HG03439 (cell line): ENCODE data around the gene NTN5.

ENCODE experiments used
- ATAC-seq: cut with Tn5 transposase; IDR thresholded peaks from one replicate; pipeline ENCODE4 v1.9.1; 2021; ENCODE audit warnings: mild to moderate bottlenecking, moderate library complexity; ENCODE audit not compliant: unreplicated experiment

Gene NTN5

DNA sequence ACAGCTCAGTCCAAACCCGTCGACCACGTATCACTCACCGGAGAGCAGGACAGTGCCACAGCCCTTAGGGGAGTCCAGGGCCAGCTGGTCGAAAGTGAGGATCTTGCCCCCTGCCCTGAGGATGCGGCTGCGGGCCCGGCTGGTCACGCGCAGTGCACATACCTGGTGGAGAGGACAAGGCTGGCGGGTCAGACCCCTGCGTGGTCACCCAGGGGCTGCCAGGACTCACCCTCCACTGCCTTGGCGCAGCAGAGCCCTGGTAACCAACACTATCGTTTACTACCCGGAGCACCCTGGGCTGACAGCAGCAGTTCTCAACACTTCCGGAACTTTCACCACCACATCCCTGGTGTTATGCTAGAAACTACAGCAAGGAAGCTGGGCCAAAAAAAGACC, 56.8 kb downstream of the NTN5 start:
- ATAC-seq = no peak

GRCh38 chr19:48615231-48616040, 57.4 kb downstream of the NTN5 start:
- ATAC-seq = no peak

DNA sequence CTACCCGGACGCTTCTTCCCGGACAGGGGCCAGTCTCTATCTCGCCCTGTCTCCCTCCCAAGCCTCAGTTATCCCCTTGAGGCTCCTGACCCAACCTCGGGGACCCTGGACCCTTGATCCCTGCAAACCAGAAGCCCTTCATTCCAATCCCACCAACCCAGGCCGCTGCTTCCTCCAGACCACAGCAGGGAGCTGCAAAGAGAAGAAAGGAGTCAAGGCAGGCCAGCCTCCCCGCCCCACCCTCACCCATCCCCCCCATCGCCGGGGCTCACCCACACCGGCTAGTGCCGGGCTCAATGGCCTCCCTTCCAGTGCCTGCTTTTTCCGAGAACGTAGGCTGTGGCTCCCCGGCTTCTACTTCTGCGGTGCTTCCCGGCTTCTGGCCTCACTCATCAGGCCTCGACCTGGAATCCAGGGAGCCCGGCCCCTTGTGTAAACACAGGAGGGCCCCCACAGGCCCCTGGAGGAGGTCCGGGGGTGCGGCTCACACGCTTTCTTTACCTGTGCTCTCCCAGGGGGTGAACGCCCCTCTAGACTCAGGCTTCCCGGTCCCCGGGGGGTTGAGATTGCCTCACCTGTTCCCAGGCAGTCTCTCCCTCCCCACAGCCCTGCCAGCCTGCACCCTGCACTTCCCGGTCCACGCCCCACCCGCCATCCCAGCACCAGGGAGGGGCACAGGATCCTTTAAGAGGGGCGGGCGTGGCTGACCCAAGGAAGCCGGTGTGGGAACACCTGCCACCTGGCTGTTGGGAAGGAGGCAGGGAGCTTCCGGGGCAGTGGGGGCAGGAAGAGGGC, 58.2 kb downstream of the NTN5 start, which contains the start of gene FAM83E:
Gene FAM83E, minus strand, starts transcription at position 641 of the 795 bp plus-strand sequence. CDS start 1,704 bp downstream, outside the sequence.
- ATAC-seq = no peak

DNA sequence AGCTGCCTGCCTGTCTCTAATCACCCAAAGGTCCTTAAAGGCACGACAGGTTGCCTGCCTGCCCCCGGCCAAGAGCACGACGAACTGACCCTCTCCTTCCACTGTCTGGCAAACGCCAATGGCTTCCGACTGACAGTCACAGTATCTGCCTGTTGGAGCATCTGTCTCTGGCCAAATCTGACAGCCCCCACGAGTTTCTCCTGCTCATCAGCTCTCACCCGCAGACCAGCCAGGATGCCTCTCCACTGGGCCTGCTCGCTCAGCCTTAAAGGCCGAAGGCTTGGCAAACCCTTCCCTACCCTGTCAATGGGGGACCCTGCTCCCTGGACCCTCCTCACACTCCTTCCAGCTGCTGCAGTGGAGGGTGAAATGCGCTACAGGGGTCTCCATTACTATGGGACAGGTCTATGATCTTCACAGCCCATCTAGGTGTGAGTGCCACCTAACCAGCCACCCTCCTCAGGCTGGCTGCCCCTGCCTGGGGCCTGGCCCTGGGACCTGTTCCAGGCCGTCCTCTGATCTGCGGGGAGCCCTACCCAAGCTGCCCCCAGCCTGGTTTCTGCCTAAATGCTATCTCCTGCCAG, 58.9 kb downstream of the NTN5 start:
- ATAC-seq = no peak

DNA sequence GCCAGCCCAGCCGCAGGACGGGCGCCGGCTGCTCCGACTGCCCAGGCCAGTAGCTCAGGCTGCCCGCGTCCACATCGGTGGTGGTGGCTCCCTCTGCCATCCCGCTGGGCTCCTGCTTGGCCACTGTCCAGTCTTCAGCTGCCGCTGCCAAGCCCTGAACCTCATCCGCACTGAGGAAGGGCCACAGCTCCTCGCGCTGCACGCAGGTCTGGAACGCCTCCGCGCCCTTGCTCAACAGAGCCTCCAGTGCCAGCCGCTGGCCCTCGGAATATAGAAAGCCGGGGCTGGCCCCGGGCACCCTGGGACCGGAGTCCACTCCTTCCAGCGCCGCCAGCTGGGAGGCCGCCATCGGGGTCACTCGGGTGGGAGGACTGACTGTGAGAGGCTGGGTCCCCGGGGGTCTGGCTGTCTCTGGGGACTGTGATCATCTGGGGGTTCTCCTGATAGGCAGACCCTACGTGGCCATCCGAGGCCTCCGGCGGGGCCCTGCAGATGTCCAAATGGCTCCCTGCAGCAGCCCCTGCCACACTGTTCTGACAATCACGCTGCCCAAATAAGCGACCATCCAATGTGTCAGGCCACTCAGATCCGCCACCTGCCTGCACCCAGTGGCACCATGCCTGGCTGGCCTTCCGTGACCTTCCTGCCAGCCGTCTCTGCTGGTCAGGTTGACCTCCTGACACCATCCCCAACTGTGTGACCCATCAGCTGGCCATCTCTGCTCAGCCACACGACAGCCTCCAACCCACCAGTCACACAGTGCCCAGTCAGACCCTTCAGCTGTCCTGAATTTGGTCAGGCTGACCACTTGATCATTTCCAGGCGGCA, 59.6 kb downstream of the NTN5 start:
- ATAC-seq = no peak

- ATAC-seq = no peak
These were observed 60.9 kb downstream of the NTN5 start for GRCh38 chr19:48611872-48612271.
